Tibial nerve (tissue), 4 donors: ENCODE results near the gene RINL.
A peak's percentile ranks its signal among the peaks of the same experiment; 100 is the strongest.

Source experiments
- EP300 ChIP-seq, 2 donors: sonication (generic); formaldehyde crosslinking; IDR thresholded peaks; one replicate each; pipeline ENCODE4 v1.6.1; 2017; ENCODE audit warnings: antibody characterized with exemption in 2 of 2, mild to moderate bottlenecking in 1 of 2
- POLR2A ChIP-seq, 2 donors: fragments of 450-650 bp; IDR thresholded peaks; one replicate each; pipeline ENCODE4 v1.6.1; 2017; ENCODE audit warnings: antibody characterized with exemption in 2 of 2, mild to moderate bottlenecking in 2 of 2, moderate library complexity in 2 of 2
- TF ChIP-seq, protein P1 (sequence below), 5 experiments: fragments of 200-600 bp in 3 of 5; fragments of 450-650 bp in 2 of 5; sonication (generic) in 3 of 5; IDR thresholded peaks; one replicate each; pipeline ENCODE4 v1.5.1; 2016 to 2019; ENCODE audit warnings: antibody characterized with exemption in 5 of 5, mild to moderate bottlenecking in 3 of 5, moderate library complexity in 2 of 5

DNA sequence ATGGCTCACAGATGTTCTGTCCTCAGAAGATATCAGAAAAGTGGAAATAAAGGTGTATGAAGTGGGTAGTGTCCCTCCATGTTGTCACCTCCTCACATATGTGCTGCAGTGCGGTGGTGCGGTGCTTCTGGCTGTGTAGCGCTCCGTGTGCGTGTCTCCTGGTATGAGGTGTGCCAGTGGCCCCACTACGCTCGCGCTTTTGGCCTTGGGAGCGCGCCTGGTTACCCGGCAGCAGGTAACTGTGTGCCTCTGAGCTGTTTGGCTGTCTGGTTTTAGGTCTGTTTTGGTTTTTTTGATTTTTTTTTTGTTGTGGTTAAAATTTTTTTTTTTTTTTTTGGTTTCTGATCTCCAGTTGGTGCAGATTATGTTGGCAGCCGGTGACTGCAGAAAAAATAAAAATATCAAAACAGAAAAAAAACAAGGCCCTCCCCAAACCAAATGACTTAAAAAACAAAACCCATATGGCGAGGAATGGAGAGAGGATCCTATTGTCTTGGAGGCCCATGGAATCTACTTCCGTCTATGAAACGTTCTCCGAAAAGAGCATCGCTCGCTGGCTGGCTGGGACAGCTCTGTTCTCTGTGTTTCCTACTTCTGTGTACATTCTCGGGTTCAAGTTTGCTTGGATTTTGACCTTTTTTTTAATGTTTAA lies 36.2 kb downstream of the RINL start:
- TF ChIP-seq, protein P1, sequence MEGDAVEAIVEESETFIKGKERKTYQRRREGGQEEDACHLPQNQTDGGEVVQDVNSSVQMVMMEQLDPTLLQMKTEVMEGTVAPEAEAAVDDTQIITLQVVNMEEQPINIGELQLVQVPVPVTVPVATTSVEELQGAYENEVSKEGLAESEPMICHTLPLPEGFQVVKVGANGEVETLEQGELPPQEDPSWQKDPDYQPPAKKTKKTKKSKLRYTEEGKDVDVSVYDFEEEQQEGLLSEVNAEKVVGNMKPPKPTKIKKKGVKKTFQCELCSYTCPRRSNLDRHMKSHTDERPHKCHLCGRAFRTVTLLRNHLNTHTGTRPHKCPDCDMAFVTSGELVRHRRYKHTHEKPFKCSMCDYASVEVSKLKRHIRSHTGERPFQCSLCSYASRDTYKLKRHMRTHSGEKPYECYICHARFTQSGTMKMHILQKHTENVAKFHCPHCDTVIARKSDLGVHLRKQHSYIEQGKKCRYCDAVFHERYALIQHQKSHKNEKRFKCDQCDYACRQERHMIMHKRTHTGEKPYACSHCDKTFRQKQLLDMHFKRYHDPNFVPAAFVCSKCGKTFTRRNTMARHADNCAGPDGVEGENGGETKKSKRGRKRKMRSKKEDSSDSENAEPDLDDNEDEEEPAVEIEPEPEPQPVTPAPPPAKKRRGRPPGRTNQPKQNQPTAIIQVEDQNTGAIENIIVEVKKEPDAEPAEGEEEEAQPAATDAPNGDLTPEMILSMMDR (IDR thresholded peaks at IDR 0.05): no peak
- TF ChIP-seq POLR2A (IDR thresholded peaks at IDR 0.05) (no peak), EP300 (IDR thresholded peaks at IDR 0.05) (peak in 1 of 2 donors; percentile 14)
